Panc1 (cell line): ENCODE results near the gene GAB4.

Source experiments
- CTCF ChIP-seq: fragments of 450-650 bp; IDR thresholded peaks from 2 replicates; pipeline ENCODE4 v1.5.1; 2017; ENCODE audit warnings: mild to moderate bottlenecking
- POLR2AphosphoS5 ChIP-seq: IDR thresholded peaks from 2 replicates; pipeline ENCODE4 v1.6.1; 2012; ENCODE audit warnings: mild to moderate bottlenecking, low read depth, low read length, moderate library complexity
- REST ChIP-seq, 2 experiments: IDR thresholded peaks; 2 replicates each; pipeline ENCODE4 v1.6.1; 2011 to 2012; ENCODE audit warnings: low read depth in 2 of 2, control low read depth in 1 of 2, low read length in 1 of 2, mild to moderate bottlenecking in 1 of 2, moderate library complexity in 1 of 2; ENCODE audit not compliant: insufficient read depth in 1 of 2
- SIN3A ChIP-seq: IDR thresholded peaks from 2 replicates; pipeline ENCODE4 v1.6.1; 2012; ENCODE audit warnings: low read depth, mild to moderate bottlenecking, low read length, moderate library complexity, borderline replicate concordance; ENCODE audit not compliant: insufficient read depth

DNA sequence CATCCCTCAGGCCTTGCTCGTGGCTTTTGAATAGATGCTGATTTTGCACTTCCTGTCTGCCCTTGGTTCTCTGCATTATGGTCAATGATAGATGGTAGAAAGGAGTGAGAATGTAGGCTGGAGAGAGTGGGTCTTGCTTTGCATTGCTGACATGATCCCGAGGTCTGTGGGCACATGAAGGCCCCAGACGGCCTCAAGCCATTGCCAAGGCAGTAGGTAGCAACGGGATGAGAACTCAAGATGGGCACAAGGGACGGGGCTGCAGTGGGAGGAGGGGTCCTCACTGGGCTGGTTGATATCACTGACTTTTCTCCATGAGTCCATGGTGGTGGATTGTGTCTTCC is 54.0 kb downstream of the GAB4 start:
- TF ChIP-seq CTCF = no peak
- no peak for TF ChIP-seq POLR2AphosphoS5
- TF ChIP-seq SIN3A = no peak
- no peak for TF ChIP-seq REST (IDR thresholded peaks at IDR 0.05; ENCODE audit: insufficient read depth in 1 of 2, low read depth in 2 of 2, low read length in 1 of 2)
